AG04450 (cell line): Measurements from ENCODE around the gene PDRG1. TPM values are rescaled to one million over a fixed set of nuclear protein-coding genes. Genes with fewer than 3 reads are reported as not detected.

ENCODE experiments used
- CTCF ChIA-PET: fragments of 300-600, 350-600 bp; formaldehyde crosslinking; extraction: SDS; loops from one replicate; lab custom pipeline; 2022; ENCODE audit warnings: antibody characterized with exemption, inconsistent platforms; lab: Charles Lee
- POLR2A ChIA-PET: fragments of 350-600 bp; formaldehyde crosslinking; extraction: SDS; loops from one replicate; lab custom pipeline; 2021; ENCODE audit warnings: antibody characterized with exemption, inconsistent platforms; lab: Yijun Ruan, JAX
- DNase-seq: peaks from one replicate; pipeline ENCODE4 v3.0.0-alpha.2; 2011; ENCODE audit warnings: low read depth, low spot score
- H3K27ac ChIP-seq: one replicate; pipeline ENCODE4 v1.5.1; 2012; ENCODE audit warnings: low read depth, low read length, control low read depth
- H3K27me3 ChIP-seq: one replicate; pipeline ENCODE4 v1.6.0; 2012; ENCODE audit warnings: low read length; ENCODE audit not compliant: control insufficient read depth, insufficient read depth
- H3K4me3 ChIP-seq: 2 replicates; pipeline ENCODE4 v1.5.1; 2011; ENCODE audit warnings: mild to moderate bottlenecking, low read depth, low read length, control low read depth
- H3K9me3 ChIP-seq: 2 replicates; pipeline ENCODE4 v1.5.1; 2012; ENCODE audit warnings: low read length; ENCODE audit not compliant: control insufficient read depth, insufficient read depth
- polyA plus RNA-seq: library from polyadenylated mRNA; depleted of rRNA; stranded (reverse); fragments of >200 nt; gene quantifications from 2 replicates; pipeline ENCODE4 v1.2.3, GENCODE V29; 2011; rRNA removed
- small RNA-seq: library from RNA; depleted of rRNA; stranded (forward); fragments of <200 nt; gene quantifications from one replicate; pipeline ENCODE3, GENCODE V24; 2012; ENCODE audit warnings: low read depth; ENCODE audit not compliant: insufficient read length
- TF ChIP-seq, protein P1 (sequence below): IDR thresholded peaks from 2 replicates; pipeline ENCODE4 v1.5.1; 2011; ENCODE audit warnings: low read depth, low read length, control low read depth, inconsistent platforms

The PDRG1 gene
- polyA plus RNA-seq, 1 experiment: 13.2 TPM

DNA sequence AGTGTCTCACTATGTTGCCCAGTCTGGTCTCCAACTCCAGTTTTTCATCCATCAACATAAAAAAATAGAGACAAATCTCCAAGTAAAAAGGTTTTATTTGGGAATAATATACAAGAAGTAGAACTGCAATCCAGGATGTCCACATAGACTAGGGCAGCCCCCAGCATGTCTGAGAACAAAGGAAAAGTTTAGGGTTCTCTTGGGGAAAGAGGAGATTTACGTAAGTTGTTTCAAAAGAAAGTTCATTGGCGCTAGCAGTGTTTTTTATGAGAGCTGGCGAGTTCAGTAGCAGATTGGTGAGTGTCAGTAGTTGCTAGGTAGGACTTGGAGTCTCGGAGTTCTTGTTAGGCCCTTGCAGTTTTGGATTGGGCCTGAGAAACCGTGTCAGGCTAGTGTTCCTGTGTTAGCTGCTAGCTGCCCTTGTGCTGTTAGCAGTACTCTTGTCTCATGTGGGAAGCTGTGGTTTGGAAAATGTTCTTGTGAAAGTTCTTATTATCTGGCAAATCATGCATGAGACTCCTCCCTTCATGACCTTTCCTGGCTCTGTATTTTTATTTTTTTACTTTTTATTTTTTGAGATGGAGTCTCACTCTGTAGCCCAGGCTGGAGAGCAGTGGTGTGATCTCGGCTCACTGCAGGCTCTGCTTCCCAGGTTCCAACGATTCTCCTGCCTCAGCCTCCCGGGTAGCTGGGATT lies 56.7 kb downstream of the PDRG1 start:
- CTCF ChIA-PET: interaction anchor here (3.0 kb wide), 1 partner anchor 42 kb away, joined by 12 read pairs; no protein-coding TSS in a partner anchor
- no peak overlapping the region for H3K27ac ChIP-seq
- POLR2A ChIA-PET: interaction anchor here (0.6 kb wide), 1 partner anchor 27 kb away, joined by 3 read pairs; no protein-coding TSS in a partner anchor

More for the DNA sequence above, 56.7 kb downstream of the PDRG1 start:
- no peak overlapping the region for H3K4me3 ChIP-seq
- TF ChIP-seq, protein P1, sequence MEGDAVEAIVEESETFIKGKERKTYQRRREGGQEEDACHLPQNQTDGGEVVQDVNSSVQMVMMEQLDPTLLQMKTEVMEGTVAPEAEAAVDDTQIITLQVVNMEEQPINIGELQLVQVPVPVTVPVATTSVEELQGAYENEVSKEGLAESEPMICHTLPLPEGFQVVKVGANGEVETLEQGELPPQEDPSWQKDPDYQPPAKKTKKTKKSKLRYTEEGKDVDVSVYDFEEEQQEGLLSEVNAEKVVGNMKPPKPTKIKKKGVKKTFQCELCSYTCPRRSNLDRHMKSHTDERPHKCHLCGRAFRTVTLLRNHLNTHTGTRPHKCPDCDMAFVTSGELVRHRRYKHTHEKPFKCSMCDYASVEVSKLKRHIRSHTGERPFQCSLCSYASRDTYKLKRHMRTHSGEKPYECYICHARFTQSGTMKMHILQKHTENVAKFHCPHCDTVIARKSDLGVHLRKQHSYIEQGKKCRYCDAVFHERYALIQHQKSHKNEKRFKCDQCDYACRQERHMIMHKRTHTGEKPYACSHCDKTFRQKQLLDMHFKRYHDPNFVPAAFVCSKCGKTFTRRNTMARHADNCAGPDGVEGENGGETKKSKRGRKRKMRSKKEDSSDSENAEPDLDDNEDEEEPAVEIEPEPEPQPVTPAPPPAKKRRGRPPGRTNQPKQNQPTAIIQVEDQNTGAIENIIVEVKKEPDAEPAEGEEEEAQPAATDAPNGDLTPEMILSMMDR: no peak
- H3K27me3 ChIP-seq: peaks cover 16% of the 10 kb centered on the region
- no peak for DNase-seq
- H3K9me3 ChIP-seq: no peaks in the 10 kb centered on the region

Small RNA genes within 50 kb of the gene (small RNA-seq; reads per million reads assigned to genes)
- gene RNU1-94P: 2.2 reads per million

Other genes with a start within 250 kb of the PDRG1 start
- gene BCL2L1, start 229.2 kb downstream of the PDRG1 start, polyA plus RNA-seq: 57.5 and 58.6 TPM in 2 replicates
- gene TPX2, start 212.8 kb downstream of the PDRG1 start, polyA plus RNA-seq: 19.8 and 24.4 TPM in 2 replicates
- not detected in 2 replicates for gene MYLK2, start 132.7 kb downstream of the PDRG1 start, polyA plus RNA-seq
- gene FOXS1, start 106.4 kb downstream of the PDRG1 start, polyA plus RNA-seq: not detected in 2 replicates
- gene DUSP15, start 81.5 kb downstream of the PDRG1 start, polyA plus RNA-seq: not detected in 2 replicates
- gene TTLL9, start 81.4 kb downstream of the PDRG1 start, polyA plus RNA-seq: not detected in 2 replicates
- not detected in 2 replicates for gene XKR7, start 16.1 kb upstream of the PDRG1 start, polyA plus RNA-seq
- not detected in 2 replicates for gene CCM2L, start 58.4 kb upstream of the PDRG1 start, polyA plus RNA-seq
- gene HCK, start 100.2 kb upstream of the PDRG1 start, polyA plus RNA-seq: not detected in 2 replicates
- 75.6 and 83.9 TPM in 2 replicates for gene TM9SF4, start 157.7 kb upstream of the PDRG1 start, polyA plus RNA-seq